ENCODE measurements around the gene LTB.
A peak's percentile ranks its signal among the peaks of the same experiment; 100 is the strongest.

DNA sequence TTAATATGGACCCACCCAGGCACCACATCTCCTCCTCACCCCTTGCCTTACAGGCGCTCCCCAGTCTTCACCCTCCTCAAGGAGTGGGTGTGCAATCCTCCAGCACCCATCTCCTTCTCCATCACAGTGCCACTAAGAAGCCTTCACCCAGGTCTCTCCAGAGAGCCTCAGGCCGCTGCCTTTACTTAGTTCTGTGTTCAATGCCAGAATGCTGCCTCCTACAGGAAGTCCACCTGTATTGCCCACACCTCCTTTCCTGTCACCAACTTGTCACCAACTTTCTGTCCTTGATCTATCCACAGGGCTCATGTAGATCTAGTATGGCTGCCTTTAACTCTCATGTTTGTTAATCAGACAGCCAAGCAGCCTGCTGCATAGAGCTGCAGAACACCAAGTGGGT lies 3.3 kb upstream of the LTB start:
- TF ChIP-seq, protein P1, sequence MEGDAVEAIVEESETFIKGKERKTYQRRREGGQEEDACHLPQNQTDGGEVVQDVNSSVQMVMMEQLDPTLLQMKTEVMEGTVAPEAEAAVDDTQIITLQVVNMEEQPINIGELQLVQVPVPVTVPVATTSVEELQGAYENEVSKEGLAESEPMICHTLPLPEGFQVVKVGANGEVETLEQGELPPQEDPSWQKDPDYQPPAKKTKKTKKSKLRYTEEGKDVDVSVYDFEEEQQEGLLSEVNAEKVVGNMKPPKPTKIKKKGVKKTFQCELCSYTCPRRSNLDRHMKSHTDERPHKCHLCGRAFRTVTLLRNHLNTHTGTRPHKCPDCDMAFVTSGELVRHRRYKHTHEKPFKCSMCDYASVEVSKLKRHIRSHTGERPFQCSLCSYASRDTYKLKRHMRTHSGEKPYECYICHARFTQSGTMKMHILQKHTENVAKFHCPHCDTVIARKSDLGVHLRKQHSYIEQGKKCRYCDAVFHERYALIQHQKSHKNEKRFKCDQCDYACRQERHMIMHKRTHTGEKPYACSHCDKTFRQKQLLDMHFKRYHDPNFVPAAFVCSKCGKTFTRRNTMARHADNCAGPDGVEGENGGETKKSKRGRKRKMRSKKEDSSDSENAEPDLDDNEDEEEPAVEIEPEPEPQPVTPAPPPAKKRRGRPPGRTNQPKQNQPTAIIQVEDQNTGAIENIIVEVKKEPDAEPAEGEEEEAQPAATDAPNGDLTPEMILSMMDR (IDR thresholded peaks at IDR 0.05) = peak in 5 of 6 experiments; percentile 11 to 43 (median 32)
- TF ChIP-seq POLR2A (IDR thresholded peaks at IDR 0.05) = no peak
